Prostate gland (tissue), 2 donors: ENCODE measurements around the gene IFI35. TPM values are rescaled to one million over a fixed set of nuclear protein-coding genes. Genes with fewer than 3 reads are reported as not detected.

Experiments
- DNase-seq: peaks from one replicate; pipeline ENCODE4 v3.0.0-alpha.2; 2019; ENCODE audit warnings: low spot score
- H3K27ac ChIP-seq, 2 donors: fragments of 200-600 bp; sonication (generic); 2 replicates each; pipeline ENCODE4 v1.5.1; 2017 to 2019
- H3K27me3 ChIP-seq: fragments of 200-600 bp; sonication (generic); replicated peaks from 2 replicates; pipeline ENCODE4 v1.5.1; 2019; ENCODE audit not compliant: insufficient read depth
- H3K36me3 ChIP-seq, 2 donors: fragments of 200-600 bp; sonication (generic); 1 replicate in 1 of 2; 2 replicates in 1 of 2; pipeline versions ENCODE4 v1.5.1 to v1.8.1; 2017 to 2019
- H3K4me1 ChIP-seq: fragments of 200-600 bp; sonication (generic); replicated peaks from 2 replicates; pipeline ENCODE4 v1.5.1; 2019
- H3K4me3 ChIP-seq, 2 donors: fragments of 200-600 bp; sonication (generic); 2 replicates each; pipeline ENCODE4 v1.5.1; 2017 to 2019
- H3K9me3 ChIP-seq: fragments of 200-600 bp; sonication (generic); 2 replicates; pipeline ENCODE4 v1.5.1; 2017
- POLR2A ChIP-seq: fragments of 450-650 bp; IDR thresholded peaks from one replicate; pipeline ENCODE4 v1.6.1; 2016; ENCODE audit warnings: antibody characterized with exemption, mild to moderate bottlenecking
- POLR2AphosphoS5 ChIP-seq: sonication (generic); formaldehyde crosslinking; IDR thresholded peaks from one replicate; pipeline ENCODE4 v1.6.1; 2017; ENCODE audit warnings: antibody characterized with exemption
- WGBS: methylation state at CpG from one replicate; pipeline ENCODE4 v1.1.5; 2018; 5-methylcytosine and 5-hydroxymethylcytosine counted together
- intact Hi-C: fragments of 100-400 bp; cut with DNase I; formaldehyde crosslinking; loops from one replicate; pipeline ENCODE4 v1.14.2; 2022
- total RNA-seq, 2 donors: library from RNA; depleted of rRNA; stranded (reverse); fragments of >200 nt; gene quantifications; one replicate each; pipeline ENCODE4 v1.1.0, GENCODE V29; 2016
- TF ChIP-seq, protein P1 (sequence below), 4 experiments: fragments of 200-600 bp in 2 of 4; fragments of 450-650 bp in 2 of 4; sonication (generic) in 2 of 4; IDR thresholded peaks; 1 replicate in 3 of 4; 2 replicates in 1 of 4; pipeline ENCODE4 v1.5.1; 2016 to 2019; ENCODE audit warnings: antibody characterized with exemption in 4 of 4, mild to moderate bottlenecking in 2 of 4, moderate library complexity in 2 of 4

IFI35 gene
- total RNA-seq, 2 donors from 2014 or later = 35.6 to 40.1 TPM

GRCh38 chr17:43010667-43011308 lies 4.2 kb downstream of the IFI35 start:
- H3K27me3 ChIP-seq = no peaks in the 10 kb centered on the region
- intact Hi-C loops = no loop called here
- peak overlapping the region in 1 of 2 donors; percentile 29 for H3K27ac ChIP-seq
- H3K36me3 ChIP-seq = peaks cover 0 to 3% of the 10 kb centered on the region in 2 donors
- 77% methylated on average over 5 of the region's 5 CpGs for WGBS
- H3K9me3 ChIP-seq = no peaks in the 10 kb centered on the region
- no peaks in the 10 kb centered on the region for H3K4me1 ChIP-seq
- TF ChIP-seq, protein P1, sequence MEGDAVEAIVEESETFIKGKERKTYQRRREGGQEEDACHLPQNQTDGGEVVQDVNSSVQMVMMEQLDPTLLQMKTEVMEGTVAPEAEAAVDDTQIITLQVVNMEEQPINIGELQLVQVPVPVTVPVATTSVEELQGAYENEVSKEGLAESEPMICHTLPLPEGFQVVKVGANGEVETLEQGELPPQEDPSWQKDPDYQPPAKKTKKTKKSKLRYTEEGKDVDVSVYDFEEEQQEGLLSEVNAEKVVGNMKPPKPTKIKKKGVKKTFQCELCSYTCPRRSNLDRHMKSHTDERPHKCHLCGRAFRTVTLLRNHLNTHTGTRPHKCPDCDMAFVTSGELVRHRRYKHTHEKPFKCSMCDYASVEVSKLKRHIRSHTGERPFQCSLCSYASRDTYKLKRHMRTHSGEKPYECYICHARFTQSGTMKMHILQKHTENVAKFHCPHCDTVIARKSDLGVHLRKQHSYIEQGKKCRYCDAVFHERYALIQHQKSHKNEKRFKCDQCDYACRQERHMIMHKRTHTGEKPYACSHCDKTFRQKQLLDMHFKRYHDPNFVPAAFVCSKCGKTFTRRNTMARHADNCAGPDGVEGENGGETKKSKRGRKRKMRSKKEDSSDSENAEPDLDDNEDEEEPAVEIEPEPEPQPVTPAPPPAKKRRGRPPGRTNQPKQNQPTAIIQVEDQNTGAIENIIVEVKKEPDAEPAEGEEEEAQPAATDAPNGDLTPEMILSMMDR (IDR thresholded peaks at IDR 0.05) = no peak
- no peak for TF ChIP-seq POLR2A
- TF ChIP-seq POLR2AphosphoS5 = no peak
- no peak overlapping the region for H3K4me3 ChIP-seq
- no peak for DNase-seq

- H3K4me3 ChIP-seq = no peak overlapping the region
- no peak for DNase-seq
- H3K9me3 ChIP-seq = no peaks in the 10 kb centered on the region
- 78% methylated on average over 15 of the region's 15 CpGs for WGBS
- H3K4me1 ChIP-seq = no peaks in the 10 kb centered on the region
- TF ChIP-seq POLR2AphosphoS5 (no peak), POLR2A (no peak)
- TF ChIP-seq, protein P1 (IDR thresholded peaks at IDR 0.05) = no peak
- peaks cover 0 to 3% of the 10 kb centered on the region in 2 donors for H3K36me3 ChIP-seq
- intact Hi-C loops = no loop called here
- H3K27me3 ChIP-seq = no peaks in the 10 kb centered on the region
- peak overlapping the region; percentile 8 to 27 for H3K27ac ChIP-seq
Measured at GRCh38 chr17:43011728-43012472, 5.3 kb downstream of the IFI35 start.

DNA sequence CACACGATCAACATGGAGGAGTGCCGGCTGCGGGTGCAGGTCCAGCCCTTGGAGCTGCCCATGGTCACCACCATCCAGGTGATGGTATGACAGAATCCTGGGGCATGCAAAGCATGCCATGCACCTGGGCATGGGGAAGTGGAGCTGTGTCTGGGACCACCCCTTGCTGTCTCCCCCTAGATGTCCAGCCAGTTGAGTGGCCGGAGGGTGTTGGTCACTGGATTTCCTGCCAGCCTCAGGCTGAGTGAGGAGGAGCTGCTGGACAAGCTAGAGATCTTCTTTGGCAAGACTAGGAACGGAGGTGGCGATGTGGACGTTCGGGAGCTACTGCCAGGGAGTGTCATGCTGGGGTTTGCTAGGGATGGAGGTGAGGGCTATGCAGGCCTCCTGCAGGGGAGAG lies 6.7 kb downstream of the IFI35 start:
- no peaks in the 10 kb centered on the region for H3K9me3 ChIP-seq
- H3K4me1 ChIP-seq = no peaks in the 10 kb centered on the region
- no peaks in the 10 kb centered on the region for H3K27me3 ChIP-seq
- WGBS = 79% methylated on average over 6 of the region's 8 CpGs
- H3K27ac ChIP-seq = no peak overlapping the region
- no peak for TF ChIP-seq POLR2A
- TF ChIP-seq, protein P1 (IDR thresholded peaks at IDR 0.05) = no peak
- TF ChIP-seq POLR2AphosphoS5 = no peak
- DNase-seq = no peak
- no peak overlapping the region for H3K4me3 ChIP-seq
- H3K36me3 ChIP-seq = peaks cover 0 to 3% of the 10 kb centered on the region in 2 donors
- intact Hi-C loops = no loop called here

DNA sequence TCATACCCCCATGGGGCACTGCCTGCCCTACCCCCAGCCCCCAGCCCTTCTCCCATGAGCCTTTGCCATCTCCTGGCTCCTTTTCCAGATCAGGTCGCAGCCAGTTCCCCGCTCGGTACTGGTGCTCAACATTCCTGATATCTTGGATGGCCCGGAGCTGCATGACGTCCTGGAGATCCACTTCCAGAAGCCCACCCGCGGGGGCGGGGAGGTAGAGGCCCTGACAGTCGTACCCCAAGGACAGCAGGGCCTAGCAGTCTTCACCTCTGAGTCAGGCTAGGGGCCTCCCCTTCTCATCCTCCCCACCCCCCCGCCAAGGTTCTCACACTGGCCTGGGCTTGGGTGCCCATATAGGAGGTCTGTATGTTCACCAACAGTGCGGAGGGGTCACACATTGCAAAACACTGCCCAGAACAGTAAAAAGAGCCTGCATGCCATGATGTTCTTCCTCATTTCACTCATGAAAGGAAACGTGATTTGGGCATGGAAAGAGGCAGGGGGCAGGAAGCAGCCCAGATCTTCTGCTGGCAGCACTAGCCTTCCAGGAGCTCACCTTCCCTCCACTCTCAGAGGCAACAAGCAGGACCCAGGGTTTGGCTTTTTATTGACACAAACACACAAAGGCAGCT lies 7.5 kb downstream of the IFI35 start:
- TF ChIP-seq, protein P1 (IDR thresholded peaks at IDR 0.05) = no peak
- TF ChIP-seq POLR2A (no peak), POLR2AphosphoS5 (no peak)
- Histone ChIP-seq H3K9me3 (no peaks in the 10 kb centered on the region), H3K36me3 (peaks cover 0 to 3% of the 10 kb centered on the region in 2 donors), H3K27me3 (no peaks in the 10 kb centered on the region), H3K4me3 (no peak overlapping the region), H3K27ac (no peak overlapping the region), H3K4me1 (no peaks in the 10 kb centered on the region)
- DNase-seq = no peak
- 77% methylated on average over 12 of the region's 12 CpGs for WGBS
- intact Hi-C loops = no loop called here
